Pons (tissue), 1 donor: ENCODE data around the gene AFM.

Experiments
- DNase-seq: peaks from one replicate; pipeline ENCODE4 v3.0.0-alpha.2; 2016; ENCODE audit warnings: low spot score

The AFM gene

GRCh38 chr4:73451404-73451803 lies 30.1 kb upstream of the AFM start:
- DNase-seq: no peak

- no peak for DNase-seq
Observed at GRCh38 chr4:73451981-73452747, 29.4 kb upstream of the AFM start.

- no peak for DNase-seq
Observed at GRCh38 chr4:73452953-73453700, 28.4 kb upstream of the AFM start.

GRCh38 chr4:73453701-73454005 lies 27.9 kb upstream of the AFM start:
- no peak for DNase-seq

GRCh38 chr4:73454920-73455319 lies 26.6 kb upstream of the AFM start:
- DNase-seq: no peak

GRCh38 chr4:73456177-73457022 lies 25.1 kb upstream of the AFM start:
- no peak for DNase-seq

- DNase-seq: no peak
Observed at GRCh38 chr4:73458184-73459047, 23.1 kb upstream of the AFM start.

- DNase-seq: no peak
Observed at GRCh38 chr4:73459048-73459421, 22.5 kb upstream of the AFM start.

- DNase-seq: no peak
Observed at GRCh38 chr4:73460913-73461522, 20.5 kb upstream of the AFM start.

- DNase-seq: no peak
Observed at GRCh38 chr4:73468170-73468569, 13.4 kb upstream of the AFM start.

GRCh38 chr4:73470728-73471127 lies 10.8 kb upstream of the AFM start:
- no peak for DNase-seq

- DNase-seq: no peak
Observed at GRCh38 chr4:73477176-73477575, 4.4 kb upstream of the AFM start.

GRCh38 chr4:73479323-73479722 lies 2.2 kb upstream of the AFM start:
- no peak for DNase-seq

GRCh38 chr4:73485085-73485484 lies 3.5 kb downstream of the AFM start:
- DNase-seq: no peak

GRCh38 chr4:73485596-73485995 lies 4.1 kb downstream of the AFM start:
- no peak for DNase-seq

GRCh38 chr4:73486497-73486896 lies 5.0 kb downstream of the AFM start:
- no peak for DNase-seq

- DNase-seq: no peak
Observed at GRCh38 chr4:73487233-73487632, 5.7 kb downstream of the AFM start.

- no peak for DNase-seq
Observed at GRCh38 chr4:73499996-73500765, 18.6 kb downstream of the AFM start.

GRCh38 chr4:73501664-73502265 lies 20.2 kb downstream of the AFM start:
- no peak for DNase-seq

GRCh38 chr4:73505567-73505966 lies 24.0 kb downstream of the AFM start:
- DNase-seq: no peak
